NAMALWA (cell line): Measurements from ENCODE around the gene CNNM2.
"Not testable (repeated sequence)": the region's sequence is repeated elsewhere in the genome, so short reads cannot be mapped to it uniquely, and the experiment has no call there.

Experiments
- DNase-seq: peaks from one replicate; pipeline ENCODE4 v3.0.0-alpha.2; 2015; ENCODE audit warnings: low spot score

CNNM2 gene

GRCh38 chr10:103041391-103041790 is 123.3 kb downstream of the CNNM2 start:
- no peak for DNase-seq

- no peak for DNase-seq
These were observed 124.0 kb downstream of the CNNM2 start for GRCh38 chr10:103042129-103042528.

- no peak for DNase-seq
These were observed 124.8 kb downstream of the CNNM2 start for GRCh38 chr10:103042908-103043307.

GRCh38 chr10:103044942-103045489 is 126.9 kb downstream of the CNNM2 start:
- no peak for DNase-seq

- DNase-seq = no peak
These were observed 127.9 kb downstream of the CNNM2 start for GRCh38 chr10:103045961-103046360.

GRCh38 chr10:103047381-103047780 is 129.3 kb downstream of the CNNM2 start:
- no peak for DNase-seq

- no peak for DNase-seq
These were observed 131.1 kb downstream of the CNNM2 start for GRCh38 chr10:103049237-103049636.

GRCh38 chr10:103053659-103054581 is 135.8 kb downstream of the CNNM2 start:
- DNase-seq = no peak

- no peak for DNase-seq
These were observed 136.5 kb downstream of the CNNM2 start for GRCh38 chr10:103054621-103055020.

- DNase-seq = no peak
These were observed 137.0 kb downstream of the CNNM2 start for GRCh38 chr10:103055105-103055504.

- no peak for DNase-seq
These were observed 139.9 kb downstream of the CNNM2 start for GRCh38 chr10:103058034-103058433.

- DNase-seq = no peak
These were observed 142.5 kb downstream of the CNNM2 start for GRCh38 chr10:103060575-103060974.

- no peak for DNase-seq
These were observed 144.9 kb downstream of the CNNM2 start for GRCh38 chr10:103062854-103063590.

- no peak for DNase-seq
These were observed 146.9 kb downstream of the CNNM2 start for GRCh38 chr10:103064956-103065355.

GRCh38 chr10:103066141-103067098 is 148.3 kb downstream of the CNNM2 start:
- no peak for DNase-seq

- DNase-seq = not testable (repeated sequence)
These were observed 149.0 kb downstream of the CNNM2 start for GRCh38 chr10:103067099-103067477.

GRCh38 chr10:103067484-103067883 is 149.4 kb downstream of the CNNM2 start:
- DNase-seq = no peak

- no peak for DNase-seq
These were observed 149.9 kb downstream of the CNNM2 start for GRCh38 chr10:103067956-103068355.

- peak; percentile 75 for DNase-seq
These were observed 151.6 kb downstream of the CNNM2 start for GRCh38 chr10:103069453-103070331.

- DNase-seq = no peak
These were observed 154.2 kb downstream of the CNNM2 start for GRCh38 chr10:103072276-103072675.

GRCh38 chr10:103072891-103073290 is 154.8 kb downstream of the CNNM2 start:
- DNase-seq = no peak
